Mesodermal cell (in vitro differentiated cells): Measurements from ENCODE around the gene ADAMTS12.
"Not testable (repeated sequence)": the region's sequence is repeated elsewhere in the genome, so short reads cannot be mapped to it uniquely, and the experiment has no call there.

Source experiments
- H3K27ac ChIP-seq: 2 replicates; pipeline ENCODE4 v1.7.0; 2013; ENCODE audit warnings: mild to moderate bottlenecking, low read depth, low read length, moderate library complexity; ENCODE audit not compliant: severe bottlenecking
- H3K36me3 ChIP-seq: 2 replicates; pipeline ENCODE4 v1.7.1; 2013; ENCODE audit warnings: mild to moderate bottlenecking, low read length, moderate library complexity; ENCODE audit not compliant: control insufficient read depth, insufficient read depth
- H3K4me1 ChIP-seq: one replicate; pipeline ENCODE4 v1.7.1; 2013; ENCODE audit warnings: mild to moderate bottlenecking, low read length; ENCODE audit not compliant: insufficient read depth, control insufficient read depth, poor library complexity, severe bottlenecking
- H3K4me3 ChIP-seq: 2 replicates; pipeline ENCODE4 v1.7.0; 2013; ENCODE audit warnings: low read length, control low read depth, mild to moderate bottlenecking; ENCODE audit not compliant: insufficient read depth, poor library complexity, severe bottlenecking; ENCODE audit errors: extremely low read depth
- H3K9me3 ChIP-seq: 2 replicates; pipeline ENCODE4 v1.7.1; 2013; ENCODE audit warnings: mild to moderate bottlenecking, low read length, moderate library complexity; ENCODE audit not compliant: control insufficient read depth
- WGBS, 2 experiments: methylation state at CpG; one replicate each; pipeline ENCODE4 v1.1.5; 2013; ENCODE audit warnings: missing lambda C conversion rate in 2 of 2; ENCODE audit not compliant: insufficient coverage in 2 of 2; 5-methylcytosine and 5-hydroxymethylcytosine counted together

The ADAMTS12 gene

DNA sequence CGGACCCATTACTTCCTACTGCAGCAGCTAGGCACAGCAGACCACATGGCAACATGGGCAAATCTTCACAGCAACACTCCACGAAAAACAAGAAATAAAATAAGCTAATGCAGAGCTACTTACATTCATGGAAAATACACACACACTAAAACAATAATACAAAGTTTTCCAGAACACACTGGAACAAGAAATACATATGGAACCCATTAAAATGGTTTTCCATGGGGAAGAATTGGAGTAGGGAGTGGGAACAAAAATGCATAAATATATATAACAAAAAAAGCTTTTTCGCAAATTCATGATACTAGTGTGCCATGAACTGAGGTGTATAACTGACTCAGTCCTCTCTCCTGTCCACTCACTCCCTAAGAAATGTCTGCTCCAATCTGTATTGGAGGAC, 8.3 kb downstream of the ADAMTS12 start:
- Histone ChIP-seq H3K4me3 (no peak overlapping the region), H3K36me3 (peaks cover 53% of the 10 kb centered on the region), H3K4me1 (peaks cover 2% of the 10 kb centered on the region), H3K27ac (no peak overlapping the region), H3K9me3 (no peaks in the 10 kb centered on the region)
- 69 to 100% methylated on average over 1 to 2 of the region's 3 CpGs for WGBS, 2 experiments

- H3K4me1 ChIP-seq, result no peaks in the 10 kb centered on the region
- H3K4me3 ChIP-seq, result no peak overlapping the region
- peaks cover 3% of the 10 kb centered on the region for H3K9me3 ChIP-seq
- H3K27ac ChIP-seq, result no peak overlapping the region
- H3K36me3 ChIP-seq, result peaks cover 65% of the 10 kb centered on the region
- WGBS, 2 experiments, result 95 to 100% methylated on average over 2 to 3 of the region's 3 CpGs
Measured at GRCh38 chr5:33880319-33880718, 11.5 kb downstream of the ADAMTS12 start.

- H3K27ac ChIP-seq, result no peak overlapping the region
- 85 to 95% methylated on average over 3 of the region's 4 CpGs for WGBS, 2 experiments
- peaks cover 55% of the 10 kb centered on the region for H3K36me3 ChIP-seq
- H3K9me3 ChIP-seq, result peaks cover 3% of the 10 kb centered on the region
- H3K4me3 ChIP-seq, result no peak overlapping the region
- no peaks in the 10 kb centered on the region for H3K4me1 ChIP-seq
Measured at GRCh38 chr5:33877449-33877848, 14.3 kb downstream of the ADAMTS12 start.

DNA sequence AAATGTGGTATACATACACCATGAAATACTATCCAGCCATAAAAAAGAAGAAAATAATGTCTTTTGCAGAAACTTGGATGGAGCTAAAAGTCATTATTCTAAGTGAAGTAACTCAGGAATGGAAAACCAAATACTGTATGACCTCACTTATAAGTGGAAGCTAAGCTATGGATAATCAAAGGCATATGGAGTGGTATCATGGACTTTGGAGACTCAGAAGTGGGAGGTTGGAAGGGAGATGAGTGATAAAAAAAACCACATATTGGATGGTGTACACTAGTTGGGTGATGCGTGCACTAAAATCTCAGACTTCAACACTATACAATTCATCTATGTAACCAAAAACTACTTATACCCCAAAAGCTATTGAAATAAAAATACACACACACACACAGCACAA, 24.5 kb downstream of the ADAMTS12 start:
- Histone ChIP-seq H3K27ac (no peak overlapping the region), H3K4me1 (no peaks in the 10 kb centered on the region), H3K4me3 (no peak overlapping the region), H3K36me3 (peaks cover 20% of the 10 kb centered on the region), H3K9me3 (peaks cover 9% of the 10 kb centered on the region)
- no CpG with 5 or more reads among the region's 1 CpG for WGBS, 2 experiments

GRCh38 chr5:33859177-33859576, 32.6 kb downstream of the ADAMTS12 start:
- not testable (repeated sequence) for H3K27ac ChIP-seq, H3K9me3 ChIP-seq, H3K36me3 ChIP-seq, H3K4me3 ChIP-seq
- WGBS, 2 experiments, result 42% methylated on average over 3 of the region's 4 CpGs; no CpG with 5 or more reads in 1 of the 2 experiments
- peaks cover 28% of the 10 kb centered on the region for H3K4me1 ChIP-seq

- H3K36me3 ChIP-seq, result no peaks in the 10 kb centered on the region
Measured at GRCh38 chr5:33857037-33857436, 34.8 kb downstream of the ADAMTS12 start.

GRCh38 chr5:33855396-33855795, 36.4 kb downstream of the ADAMTS12 start:
- 86 to 91% methylated on average over 3 of the region's 4 CpGs for whole genome bisulfite sequencing, 2 experiments
- peaks cover 55% of the 10 kb centered on the region for H3K4me1 ChIP-seq
- H3K4me3 ChIP-seq, result no peak overlapping the region
- no peaks in the 10 kb centered on the region for H3K9me3 ChIP-seq
- H3K36me3 ChIP-seq, result no peaks in the 10 kb centered on the region
- H3K27ac ChIP-seq, result peak overlapping the region; percentile 95

More at GRCh38 chr5:33857037-33857436, 34.8 kb downstream of the ADAMTS12 start:
- 97 to 98% methylated on average over 4 to 5 of the region's 5 CpGs for WGBS, 2 experiments
- Histone ChIP-seq H3K4me3 (no peak overlapping the region), H3K27ac (no peak overlapping the region), H3K9me3 (no peaks in the 10 kb centered on the region), H3K4me1 (peaks cover 50% of the 10 kb centered on the region)

GRCh38 chr5:33854733-33855151, 37.0 kb downstream of the ADAMTS12 start:
- Histone ChIP-seq H3K4me3 (no peak overlapping the region), H3K4me1 (peaks cover 61% of the 10 kb centered on the region), H3K27ac (peak overlapping the region; percentile 95)

GRCh38 chr5:33852837-33853236, 39.0 kb downstream of the ADAMTS12 start:
- Histone ChIP-seq H3K4me1 (peaks cover 55% of the 10 kb centered on the region), H3K27ac (peak overlapping the region; percentile 3), H3K36me3 (no peaks in the 10 kb centered on the region), H3K9me3 (no peaks in the 10 kb centered on the region), H3K4me3 (no peak overlapping the region)
- WGBS, 2 experiments, result 81 to 97% methylated on average over 3 of the region's 3 CpGs

More at GRCh38 chr5:33854733-33855151, 37.0 kb downstream of the ADAMTS12 start:
- Histone ChIP-seq H3K9me3 (no peaks in the 10 kb centered on the region), H3K36me3 (no peaks in the 10 kb centered on the region)
- WGBS, 2 experiments, result 29 to 34% methylated on average over 3 to 4 of the region's 4 CpGs

DNA sequence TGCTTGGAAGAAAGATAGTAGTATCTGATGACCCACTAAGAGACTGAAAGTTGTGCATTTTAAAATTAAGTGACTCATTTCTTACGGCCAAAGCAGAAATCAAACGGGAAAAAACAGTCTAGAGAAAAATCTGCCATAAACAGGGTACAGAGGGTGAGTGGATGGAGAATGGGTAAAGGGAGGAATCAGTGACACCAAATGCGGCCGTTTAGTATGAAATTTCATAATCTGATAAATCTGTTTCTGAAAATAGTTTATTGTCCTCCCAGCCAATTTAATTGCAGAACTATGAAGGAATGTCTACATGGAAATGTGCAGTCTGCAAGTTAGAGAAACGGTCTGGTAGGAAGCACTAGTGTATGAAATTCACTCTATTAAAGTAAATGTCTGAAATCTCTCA, 39.5 kb downstream of the ADAMTS12 start:
- Histone ChIP-seq H3K9me3 (no peaks in the 10 kb centered on the region), H3K4me1 (peaks cover 55% of the 10 kb centered on the region), H3K4me3 (no peak overlapping the region), H3K36me3 (no peaks in the 10 kb centered on the region), H3K27ac (peak overlapping the region; percentile 67)
- 92 to 96% methylated on average over 5 of the region's 5 CpGs for WGBS, 2 experiments

DNA sequence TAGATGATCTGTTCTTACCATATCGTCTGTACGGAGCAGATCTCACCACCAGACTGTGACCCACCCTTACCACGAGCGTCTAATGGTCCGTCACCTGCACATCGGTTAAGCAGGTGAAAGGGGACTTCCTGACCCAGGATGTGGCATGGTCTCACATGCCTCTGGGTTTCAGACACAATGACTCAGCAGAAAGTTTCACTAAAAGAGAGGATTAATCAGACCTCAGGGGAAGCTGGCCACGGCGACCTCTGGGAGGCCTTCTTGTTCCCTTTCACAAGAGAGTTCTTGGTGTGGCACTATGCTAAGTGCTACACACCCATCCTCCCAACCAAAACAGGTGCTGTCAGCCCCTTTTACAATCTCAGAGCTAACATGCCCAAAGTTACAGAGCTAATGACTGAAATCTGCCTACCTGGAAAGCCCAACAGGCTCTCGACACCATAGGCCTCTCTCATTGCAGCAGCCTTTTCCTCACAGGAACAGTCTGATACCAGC, 41.6 kb downstream of the ADAMTS12 start:
- WGBS, 2 experiments, result 92 to 94% methylated on average over 8 to 9 of the region's 9 CpGs
- peaks cover under 1% of the 10 kb centered on the region for H3K9me3 ChIP-seq
- H3K36me3 ChIP-seq, result peaks cover 6% of the 10 kb centered on the region
- peak overlapping the region; percentile 57 for H3K27ac ChIP-seq
- H3K4me3 ChIP-seq, result no peak overlapping the region
- H3K4me1 ChIP-seq, result peaks cover 42% of the 10 kb centered on the region
